HL-60 (cell line): ENCODE data around the gene ALG5.
A peak's percentile ranks its signal among the peaks of the same experiment; 100 is the strongest.

Experiments
- DNase-seq, 2 experiments: peaks; one replicate each; pipeline ENCODE4 v3.0.0-alpha.2; 2010 to 2020; ENCODE audit warnings: low read depth in 1 of 2, low spot score in 1 of 2
- H3K27ac ChIP-seq: fragments of 250-450 bp; sonication (Bioruptor Pico); replicated peaks from 2 replicates; pipeline ENCODE4 v1.5.1; 2020; ENCODE audit warnings: mild to moderate bottlenecking, moderate library complexity
- H3K27me3 ChIP-seq: fragments of 250-450 bp; sonication (Bioruptor Pico); 2 replicates; pipeline ENCODE4 v1.5.1; 2021; ENCODE audit warnings: mild to moderate bottlenecking, moderate library complexity; ENCODE audit not compliant: insufficient read depth, poor library complexity, severe bottlenecking
- H3K4me3 ChIP-seq: replicated peaks from 2 replicates; pipeline ENCODE4 v1.5.1; 2011; ENCODE audit warnings: mild to moderate bottlenecking, control low read depth, low read length; ENCODE audit not compliant: insufficient read depth
- CTCF ChIP-seq: IDR thresholded peaks from one replicate; pipeline ENCODE4 v1.5.1; 2011; ENCODE audit warnings: low read length, control low read depth, inconsistent platforms; ENCODE audit not compliant: insufficient read depth
- GABPA ChIP-seq: IDR thresholded peaks from 2 replicates; pipeline ENCODE4 v1.6.1; 2012; ENCODE audit warnings: low read depth
- POLR2AphosphoS5 ChIP-seq: IDR thresholded peaks from 2 replicates; pipeline ENCODE4 v1.6.1; 2012; ENCODE audit warnings: low read depth
- REST ChIP-seq: IDR thresholded peaks from 2 replicates; pipeline ENCODE4 v1.6.1; 2012; ENCODE audit warnings: low read depth; ENCODE audit not compliant: insufficient replicate concordance
- SPI1 ChIP-seq: IDR thresholded peaks from 2 replicates; pipeline ENCODE4 v1.6.1; 2012; ENCODE audit warnings: low read depth, mild to moderate bottlenecking, borderline replicate concordance

The ALG5 gene

GRCh38 chr13:36981156-36981743 is 17.9 kb downstream of the ALG5 start:
- TF ChIP-seq CTCF, result peak; percentile 17
- TF ChIP-seq REST, result no peak
- DNase-seq, result no peak
- Histone ChIP-seq H3K4me3 (no peak overlapping the region), H3K27ac (no peak overlapping the region), H3K27me3 (no peaks in the 10 kb centered on the region)

GRCh38 chr13:36979361-36980050 is 19.6 kb downstream of the ALG5 start:
- TF ChIP-seq GABPA, result no peak
- no peak for TF ChIP-seq SPI1
- no peak for TF ChIP-seq REST
- no peak for TF ChIP-seq POLR2AphosphoS5
- TF ChIP-seq CTCF, result no peak
- DNase-seq, result no peak
- H3K27ac ChIP-seq, result no peak overlapping the region
- H3K4me3 ChIP-seq, result no peak overlapping the region
- H3K27me3 ChIP-seq, result no peaks in the 10 kb centered on the region

- H3K27me3 ChIP-seq, result no peaks in the 10 kb centered on the region
- H3K4me3 ChIP-seq, result no peak overlapping the region
- TF ChIP-seq REST (no peak), SPI1 (no peak), GABPA (no peak), CTCF (no peak)
- no peak overlapping the region for H3K27ac ChIP-seq
- DNase-seq, result no peak
These were observed 24.0 kb downstream of the ALG5 start for GRCh38 chr13:36975172-36975571.
